22Rv1 (cell line): Measurements from ENCODE around the gene WNK4.

Source experiments
- H3K27ac ChIP-seq: fragments of 450-650 bp; 2 replicates; pipeline ENCODE4 v1.5.1; 2017
- CTCF ChIP-seq: fragments of 450-650 bp; IDR thresholded peaks from 2 replicates; pipeline ENCODE4 v1.5.1; 2017; ENCODE audit warnings: mild to moderate bottlenecking
- ZFX ChIP-seq: fragments of 450-650 bp; IDR thresholded peaks from 2 replicates; pipeline ENCODE4 v1.6.1; 2017; ENCODE audit warnings: antibody characterized with exemption, borderline replicate concordance

Gene WNK4

GRCh38 chr17:42791948-42792347 is 11.5 kb downstream of the WNK4 start:
- H3K27ac ChIP-seq = no peak overlapping the region
- no peak for TF ChIP-seq ZFX
- no peak for TF ChIP-seq CTCF

GRCh38 chr17:42792545-42792944 is 12.1 kb downstream of the WNK4 start:
- no peak overlapping the region for H3K27ac ChIP-seq
- TF ChIP-seq CTCF = no peak

GRCh38 chr17:42795061-42795460 is 14.7 kb downstream of the WNK4 start:
- H3K27ac ChIP-seq = peak overlapping the region; percentile 13; the same call in 1 of the 2 replicates
- no peak for TF ChIP-seq CTCF
- TF ChIP-seq ZFX = no peak

- no peak for TF ChIP-seq ZFX
- no peak for TF ChIP-seq CTCF
- H3K27ac ChIP-seq = 0 out of 2 replicates have a peak overlapping the region, but pooled peaks have one; percentile 93
Observed at GRCh38 chr17:42795465-42795864, 15.1 kb downstream of the WNK4 start.

GRCh38 chr17:42796066-42796758 is 15.8 kb downstream of the WNK4 start:
- peak overlapping the region; percentile 93 for H3K27ac ChIP-seq
- no peak for TF ChIP-seq CTCF

- peak overlapping the region; percentile 93 for H3K27ac ChIP-seq
- TF ChIP-seq CTCF = no peak
- TF ChIP-seq ZFX = no peak
Observed at GRCh38 chr17:42797067-42798007, 16.9 kb downstream of the WNK4 start.

- H3K27ac ChIP-seq = peak overlapping the region; percentile 93
- TF ChIP-seq CTCF = no peak
- TF ChIP-seq ZFX = no peak
Observed at GRCh38 chr17:42798011-42798382, 17.6 kb downstream of the WNK4 start.
